SU-DHL-6 (cell line): ENCODE data around the gene SELENOK.

Source experiments
- H2AFZ ChIP-seq: fragments of 200-600 bp; sonication (generic); 2 replicates; pipeline ENCODE4 v1.6.1; 2014; ENCODE audit warnings: low read depth, mild to moderate bottlenecking, moderate library complexity, mixed read lengths, antibody characterized with exemption, low read length; ENCODE audit not compliant: severe bottlenecking
- H3F3A ChIP-seq: fragments of 200-600 bp; shearing (Covaris generic); 2 replicates; pipeline ENCODE4 v1.6.0; 2016; ENCODE audit warnings: antibody characterized with exemption, mild to moderate bottlenecking; ENCODE audit not compliant: insufficient read depth
- H3K27ac ChIP-seq: fragments of 200-600 bp; sonication (generic); 2 replicates; pipeline ENCODE4 v1.5.1; 2016; ENCODE audit warnings: low read depth, mild to moderate bottlenecking, low read length, moderate library complexity, mixed read lengths
- H3K27me3 ChIP-seq: fragments of 200-600 bp; sonication (generic), shearing (Covaris generic); 2 replicates; pipeline ENCODE4 v1.6.0; 2014; ENCODE audit warnings: mild to moderate bottlenecking, low read length
- H3K36me3 ChIP-seq: fragments of 200-600 bp; sonication (generic); 2 replicates; pipeline ENCODE4 v1.6.1; 2014; ENCODE audit warnings: mild to moderate bottlenecking, low read length, mixed read lengths
- H3K4me2 ChIP-seq: fragments of 300-600, 200-600 bp; shearing (Covaris generic), sonication (generic); 2 replicates; pipeline ENCODE4 v1.6.0; 2014; ENCODE audit warnings: low read length, low read depth, mild to moderate bottlenecking; ENCODE audit not compliant: poor library complexity, severe bottlenecking
- H3K4me3 ChIP-seq: fragments of 200-600 bp; sonication (generic); 2 replicates; pipeline ENCODE4 v1.5.1; 2014; ENCODE audit warnings: antibody characterized with exemption, low read length, mild to moderate bottlenecking, mixed read lengths; ENCODE audit not compliant: insufficient read depth, poor library complexity, severe bottlenecking
- H3K79me2 ChIP-seq: fragments of 200-600 bp; sonication (generic); 2 replicates; pipeline ENCODE4 v1.6.1; 2014; ENCODE audit warnings: mild to moderate bottlenecking, low read length, moderate library complexity; ENCODE audit not compliant: insufficient read depth
- H3K9ac ChIP-seq: fragments of 200-600 bp; sonication (generic); 2 replicates; pipeline ENCODE4 v1.7.0; 2014; ENCODE audit warnings: mild to moderate bottlenecking, low read length
- H3K9me2 ChIP-seq: fragments of 200-600 bp; sonication (generic); replicated peaks from 2 replicates; pipeline ENCODE4 v1.6.1; 2014; ENCODE audit warnings: low read length; ENCODE audit not compliant: insufficient read depth
- H3K9me3 ChIP-seq: fragments of 200-600 bp; sonication (generic); 2 replicates; pipeline ENCODE4 v1.6.1; 2014; ENCODE audit warnings: low read length, mixed read lengths; ENCODE audit not compliant: insufficient read depth
- H4K20me1 ChIP-seq: fragments of 200-600 bp; sonication (generic); 2 replicates; pipeline ENCODE4 v1.6.1; 2014; ENCODE audit warnings: low read depth, mild to moderate bottlenecking, antibody characterized with exemption, low read length, moderate library complexity, mixed read lengths
- CTCF ChIP-seq: fragments of 200-600 bp; sonication (generic); IDR thresholded peaks from one replicate; pipeline ENCODE4 v1.5.1; 2017; ENCODE audit warnings: antibody characterized with exemption, mild to moderate bottlenecking, low read length, moderate library complexity; ENCODE audit not compliant: insufficient read depth, poor library complexity, severe bottlenecking
- EZH2phosphoT487 ChIP-seq: fragments of 200-600 bp; sonication (generic), shearing (Covaris generic); conservative IDR thresholded peaks from 2 replicates; pipeline ENCODE4 v1.6.1; 2018; ENCODE audit warnings: mild to moderate bottlenecking, antibody characterized with exemption, low read length, moderate library complexity, mixed read lengths

Gene SELENOK

GRCh38 chr3:53919741-53920140 is 28.1 kb upstream of the SELENOK start:
- Histone ChIP-seq H3F3A (no peaks in the 10 kb centered on the region), H3K27me3 (no peaks in the 10 kb centered on the region), H3K79me2 (no peaks in the 10 kb centered on the region), H3K4me2 (no peak overlapping the region), H2AFZ (no peak overlapping the region), H3K9me2 (no peaks in the 10 kb centered on the region), H4K20me1 (0 out of 2 replicates have a peak, but pooled peaks cover 2% of the 10 kb centered on the region), H3K36me3 (no peaks in the 10 kb centered on the region), H3K9me3 (no peaks in the 10 kb centered on the region), H3K9ac (no peak overlapping the region), H3K4me3 (no peak overlapping the region), H3K27ac (no peak overlapping the region)
- TF ChIP-seq EZH2phosphoT487 (no peak), CTCF (no peak)

DNA sequence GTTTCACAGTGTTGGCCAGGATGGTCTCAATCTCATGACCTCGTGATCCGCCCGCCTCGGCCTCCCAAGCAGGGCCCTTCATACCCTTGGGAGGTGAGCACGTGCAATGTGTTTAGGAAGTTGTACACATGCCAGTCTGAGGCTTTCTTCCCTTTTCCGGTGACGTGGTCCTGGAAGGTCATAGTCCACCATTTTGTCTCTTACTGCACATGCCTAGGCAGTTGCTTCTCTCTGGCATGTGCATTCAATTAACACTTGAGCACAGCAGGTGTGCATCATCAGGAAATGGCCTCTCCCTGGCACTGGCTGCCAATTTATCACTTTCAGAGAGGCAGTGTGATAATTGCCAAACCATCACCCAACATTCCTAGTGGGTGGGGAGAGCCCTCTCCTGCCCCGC is 21.7 kb upstream of the SELENOK start:
- no peak overlapping the region for H3K4me3 ChIP-seq
- H3K9me3 ChIP-seq: no peaks in the 10 kb centered on the region
- H3K27ac ChIP-seq: no peak overlapping the region
- 0 out of 2 replicates have a peak, but pooled peaks cover 1% of the 10 kb centered on the region for H4K20me1 ChIP-seq
- no peaks in the 10 kb centered on the region for H3F3A ChIP-seq
- no peak overlapping the region for H3K9ac ChIP-seq
- H3K36me3 ChIP-seq: no peaks in the 10 kb centered on the region
- H2AFZ ChIP-seq: no peak overlapping the region
- H3K27me3 ChIP-seq: no peaks in the 10 kb centered on the region
- TF ChIP-seq CTCF (no peak), EZH2phosphoT487 (no peak)
- no peaks in the 10 kb centered on the region for H3K79me2 ChIP-seq
- no peak overlapping the region for H3K4me2 ChIP-seq
- H3K9me2 ChIP-seq: no peaks in the 10 kb centered on the region

GRCh38 chr3:53902711-53903110 is 11.1 kb upstream of the SELENOK start:
- H2AFZ ChIP-seq: no peak overlapping the region

More at GRCh38 chr3:53902711-53903110, 11.1 kb upstream of the SELENOK start:
- Histone ChIP-seq H3K9ac (no peak overlapping the region), H3F3A (no peaks in the 10 kb centered on the region), H3K4me3 (no peak overlapping the region), H3K9me3 (no peaks in the 10 kb centered on the region), H4K20me1 (no peaks in the 10 kb centered on the region), H3K4me2 (no peak overlapping the region), H3K27me3 (no peaks in the 10 kb centered on the region), H3K36me3 (no peaks in the 10 kb centered on the region), H3K27ac (no peak overlapping the region), H3K9me2 (no peaks in the 10 kb centered on the region), H3K79me2 (no peaks in the 10 kb centered on the region)
- TF ChIP-seq EZH2phosphoT487: no peak
- no peak for TF ChIP-seq CTCF
